Measurements from ENCODE around the gene SPIRE2. TPM values are rescaled to one million over a fixed set of nuclear protein-coding genes. Genes with fewer than 3 reads are reported as not detected.

Gene SPIRE2
- total and polyA plus RNA-seq, 7 donors = 0.82 to 44.0 (median 5.3) TPM

DNA sequence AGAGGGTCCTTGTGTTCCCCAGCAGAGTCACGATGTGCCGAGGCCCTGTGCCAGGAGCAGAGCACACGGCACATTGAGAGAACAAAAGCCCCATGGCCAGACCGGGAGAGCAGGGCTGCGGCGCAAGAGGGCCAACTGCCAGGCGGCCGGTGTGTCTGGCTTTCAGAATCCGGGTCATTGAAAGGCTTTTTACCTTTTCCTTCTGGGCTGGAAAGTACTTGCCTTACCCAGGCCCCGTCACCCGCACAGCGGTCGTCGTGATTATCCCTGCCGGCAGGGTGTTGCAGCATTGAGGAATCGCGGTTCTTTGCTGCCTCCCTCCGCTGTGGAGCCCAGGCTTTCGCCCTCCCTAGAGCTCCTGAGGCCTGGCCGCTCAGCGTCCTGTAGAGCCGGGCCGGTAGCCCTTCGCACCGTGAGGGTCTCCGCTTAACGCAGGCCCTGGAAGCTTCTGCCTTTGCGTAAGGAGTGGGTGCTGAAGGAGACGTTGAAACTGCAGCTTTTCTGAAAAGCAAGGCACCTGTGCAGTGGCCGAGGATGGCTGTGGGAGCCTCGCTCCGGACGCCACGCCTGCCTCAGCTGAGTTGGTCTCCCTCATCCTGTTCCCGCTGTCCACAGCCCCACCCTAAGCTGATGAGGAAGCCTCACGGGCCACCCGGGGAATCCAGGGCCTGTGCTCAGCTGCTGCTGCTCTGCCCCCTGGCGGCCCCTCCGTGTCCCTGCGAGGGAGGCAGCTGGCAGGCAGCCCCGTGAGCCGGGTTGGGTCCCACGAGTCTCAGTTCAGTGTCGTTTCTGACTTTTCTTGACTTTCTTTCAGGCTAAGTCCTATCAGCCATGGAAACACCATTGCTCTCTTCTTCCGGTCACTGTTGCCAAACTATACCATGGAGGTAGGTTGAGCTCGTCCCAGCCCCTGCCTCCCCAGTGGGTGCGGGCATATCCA lies 81.8 kb downstream of the SPIRE2 start:
- peaks cover 0 to 7% (median 5%) of the 10 kb centered on the region in 4 donors for H3K4me1 ChIP-seq
- DNase-seq = peak; percentile 91
- no peaks in the 10 kb centered on the region for H3K9me3 ChIP-seq
- 60 to 66% methylated on average over 47 of the region's 47 CpGs for WGBS, 2 donors
- intact Hi-C loops (cut with DNase I) = no loop called here
- TF ChIP-seq EP300 (IDR thresholded peaks at IDR 0.05) (no peak), POLR2A (IDR thresholded peaks at IDR 0.05) (no peak), POLR2AphosphoS5 (IDR thresholded peaks at IDR 0.05) (peak in 2 of 4 donors; percentile 4 to 40)
- TF ChIP-seq, protein P1, sequence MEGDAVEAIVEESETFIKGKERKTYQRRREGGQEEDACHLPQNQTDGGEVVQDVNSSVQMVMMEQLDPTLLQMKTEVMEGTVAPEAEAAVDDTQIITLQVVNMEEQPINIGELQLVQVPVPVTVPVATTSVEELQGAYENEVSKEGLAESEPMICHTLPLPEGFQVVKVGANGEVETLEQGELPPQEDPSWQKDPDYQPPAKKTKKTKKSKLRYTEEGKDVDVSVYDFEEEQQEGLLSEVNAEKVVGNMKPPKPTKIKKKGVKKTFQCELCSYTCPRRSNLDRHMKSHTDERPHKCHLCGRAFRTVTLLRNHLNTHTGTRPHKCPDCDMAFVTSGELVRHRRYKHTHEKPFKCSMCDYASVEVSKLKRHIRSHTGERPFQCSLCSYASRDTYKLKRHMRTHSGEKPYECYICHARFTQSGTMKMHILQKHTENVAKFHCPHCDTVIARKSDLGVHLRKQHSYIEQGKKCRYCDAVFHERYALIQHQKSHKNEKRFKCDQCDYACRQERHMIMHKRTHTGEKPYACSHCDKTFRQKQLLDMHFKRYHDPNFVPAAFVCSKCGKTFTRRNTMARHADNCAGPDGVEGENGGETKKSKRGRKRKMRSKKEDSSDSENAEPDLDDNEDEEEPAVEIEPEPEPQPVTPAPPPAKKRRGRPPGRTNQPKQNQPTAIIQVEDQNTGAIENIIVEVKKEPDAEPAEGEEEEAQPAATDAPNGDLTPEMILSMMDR (IDR thresholded peaks at IDR 0.05) = peak; percentile 56 to 86 (median 71)
- H3K36me3 ChIP-seq = peaks cover 18 to 58% (median 35%) of the 10 kb centered on the region in 4 donors
- H3K4me3 ChIP-seq = no peak overlapping the region
- no peaks in the 10 kb centered on the region for H3K27me3 ChIP-seq
- peak overlapping the region; percentile 6 to 48 (median 34) for H3K27ac ChIP-seq

DNA sequence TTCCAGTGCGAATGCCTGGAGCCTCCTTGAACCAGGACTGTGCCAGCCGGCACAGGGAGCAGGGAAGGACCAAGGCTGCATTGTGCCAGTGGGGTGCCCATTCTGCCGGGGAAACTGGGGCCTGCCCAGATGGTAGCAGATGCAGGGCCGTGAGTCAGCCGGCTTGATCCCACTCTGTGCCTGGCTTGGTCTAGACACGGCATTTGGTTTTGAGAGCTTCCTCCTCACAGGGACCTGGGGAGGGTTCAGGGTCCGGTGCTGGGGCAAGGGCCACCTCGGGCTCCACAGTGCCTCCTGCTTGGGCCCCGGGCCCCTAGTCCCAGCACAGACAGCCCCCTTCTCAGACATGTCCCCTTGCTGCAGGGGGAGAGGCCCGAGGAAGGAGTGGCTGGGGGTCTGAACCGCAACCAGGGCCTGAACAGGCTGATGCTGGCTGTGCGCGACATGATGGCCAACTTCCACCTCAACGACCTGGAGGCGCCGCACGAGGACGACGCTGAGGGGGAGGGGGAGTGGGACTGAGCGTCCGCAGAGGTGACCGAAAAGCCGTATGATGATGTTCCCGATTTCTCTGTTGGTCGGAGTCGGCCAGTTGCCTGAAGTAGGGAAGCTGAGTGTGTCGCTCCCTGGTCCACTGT lies 82.6 kb downstream of the SPIRE2 start:
- TF ChIP-seq, protein P1 (IDR thresholded peaks at IDR 0.05) = no peak
- TF ChIP-seq POLR2AphosphoS5 (IDR thresholded peaks at IDR 0.05) = no peak
- no peak for TF ChIP-seq POLR2A (IDR thresholded peaks at IDR 0.05)
- no peak for TF ChIP-seq EP300 (IDR thresholded peaks at IDR 0.05)
- Histone ChIP-seq H3K9me3 (no peaks in the 10 kb centered on the region), H3K4me1 (peaks cover 0 to 7% (median 5%) of the 10 kb centered on the region in 4 donors), H3K27me3 (no peaks in the 10 kb centered on the region), H3K36me3 (peaks cover 13 to 50% (median 28%) of the 10 kb centered on the region in 4 donors), H3K4me3 (no peak overlapping the region), H3K27ac (peak overlapping the region in 1 of 4 donors; percentile 45)
- intact Hi-C loops (cut with DNase I) = no loop called here
- 91 to 95% methylated on average over 27 of the region's 27 CpGs for WGBS, 2 donors
- no peak for DNase-seq

DNA sequence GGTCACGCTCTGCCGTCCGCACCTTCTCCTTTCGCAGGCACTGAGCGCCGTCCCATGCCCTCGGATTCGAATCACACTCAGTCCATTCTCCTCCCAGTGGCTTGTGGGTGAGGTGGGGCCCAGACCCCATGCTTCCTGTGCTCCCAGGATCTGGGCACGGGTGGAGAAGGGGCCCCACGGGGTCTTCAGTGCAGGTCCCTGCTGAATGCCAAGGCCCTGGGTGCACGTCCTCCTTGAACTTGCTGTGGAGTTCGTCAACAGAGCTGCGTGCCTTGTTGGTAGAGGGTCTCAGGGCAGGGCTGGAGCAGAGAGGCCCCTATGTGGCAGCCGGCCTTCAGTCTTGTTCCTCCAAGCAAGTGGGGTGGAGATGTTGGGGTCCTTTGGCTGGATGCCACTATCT lies 83.1 kb downstream of the SPIRE2 start:
- Histone ChIP-seq H3K27ac (no peak overlapping the region), H3K36me3 (peaks cover 8 to 45% (median 23%) of the 10 kb centered on the region in 4 donors), H3K9me3 (no peaks in the 10 kb centered on the region), H3K27me3 (no peaks in the 10 kb centered on the region), H3K4me1 (peaks cover 0 to 7% (median 5%) of the 10 kb centered on the region in 4 donors), H3K4me3 (no peak overlapping the region)
- peak in 1 of 4 donors; percentile 34 for TF ChIP-seq POLR2AphosphoS5 (IDR thresholded peaks at IDR 0.05)
- TF ChIP-seq, protein P1 (IDR thresholded peaks at IDR 0.05) = no peak
- DNase-seq = peak; percentile 63
- 94 to 95% methylated on average over 14 of the region's 14 CpGs for WGBS, 2 donors
- intact Hi-C loops (cut with DNase I) = no loop called here

DNA sequence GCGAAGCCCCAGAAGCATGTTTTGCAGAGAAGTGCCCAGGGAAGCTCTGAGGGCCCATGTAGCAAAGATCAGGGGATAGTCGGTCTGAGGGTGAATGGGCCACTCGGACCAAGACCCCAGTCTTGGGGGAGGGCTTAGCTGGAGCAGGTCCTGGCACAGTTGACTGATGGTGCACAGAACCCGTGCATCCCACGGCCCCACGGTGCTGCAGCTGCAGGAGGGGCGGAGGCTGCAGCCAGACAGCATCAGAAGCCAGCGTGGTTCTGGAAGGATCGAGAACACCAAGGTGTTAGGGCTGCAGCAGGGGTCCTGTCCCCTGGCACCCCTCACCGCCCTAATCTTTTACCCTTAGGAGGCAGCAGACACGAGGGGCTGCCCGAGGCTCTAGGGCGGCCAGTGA lies 83.9 kb downstream of the SPIRE2 start:
- no peak for TF ChIP-seq POLR2AphosphoS5 (IDR thresholded peaks at IDR 0.05)
- TF ChIP-seq EP300 (IDR thresholded peaks at IDR 0.05) = no peak
- TF ChIP-seq, protein P1 (IDR thresholded peaks at IDR 0.05) = no peak
- no peak for TF ChIP-seq POLR2A (IDR thresholded peaks at IDR 0.05)
- no peaks in the 10 kb centered on the region for H3K27me3 ChIP-seq
- DNase-seq = peak; percentile 60
- no peak overlapping the region for H3K27ac ChIP-seq
- no peak overlapping the region for H3K4me3 ChIP-seq
- no peaks in the 10 kb centered on the region for H3K9me3 ChIP-seq
- intact Hi-C loops (cut with DNase I) = no loop called here
- peaks cover under 1 to 37% (median 15%) of the 10 kb centered on the region in 4 donors for H3K36me3 ChIP-seq
- peaks cover 0 to 8% (median 5%) of the 10 kb centered on the region in 4 donors for H3K4me1 ChIP-seq
- WGBS, 2 donors = 88 to 91% methylated on average over 13 of the region's 13 CpGs

Data from sigmoid colon (tissue), 7 donors.